ENCODE measurements around the gene ZNF143.
A peak's percentile ranks its signal among the peaks of the same experiment; 100 is the strongest.
"Not testable (repeated sequence)": the region's sequence is repeated elsewhere in the genome, so short reads cannot be mapped to it uniquely, and the experiment has no call there.

The ZNF143 gene

GRCh38 chr11:9460322-9461062 is at the start of gene ZNF143:
Gene ZNF143, plus strand, starts transcription at chr11:9461012. Its CDS starts 10,297 bp downstream, at chr11:9471309.
- peak; percentile 99 to 100 for DNase-seq (ENCODE audit: extremely low read depth in 1 of 2, low read depth in 1 of 2)

DNA sequence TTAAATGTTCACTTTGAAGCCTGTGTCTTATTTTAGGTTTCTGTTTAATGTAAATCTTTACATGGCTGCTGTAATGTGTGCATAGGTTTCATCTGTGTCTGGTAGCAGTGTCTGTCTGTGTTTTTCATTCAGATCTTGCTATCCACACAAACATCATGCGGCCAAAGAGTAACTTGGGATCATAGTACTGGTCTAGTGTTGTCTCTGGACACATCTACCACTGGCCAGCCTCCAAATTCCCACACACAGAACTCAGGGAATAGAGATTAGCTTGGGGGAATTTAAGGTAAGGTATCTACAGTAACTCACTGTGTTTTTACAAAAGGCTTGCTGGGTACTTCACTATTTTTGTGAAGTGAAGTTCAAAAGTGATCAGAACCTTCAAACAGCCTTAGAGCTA is 32.1 kb upstream of the ZNF143 start:
- DNase-seq (ENCODE audit: extremely low read depth in 1 of 2, low read depth in 1 of 2): no peak

- no peak for DNase-seq (ENCODE audit: extremely low read depth in 1 of 2, low read depth in 1 of 2)
Observed at GRCh38 chr11:9438611-9439010, 22.2 kb upstream of the ZNF143 start.

GRCh38 chr11:9446230-9446629 is 14.6 kb upstream of the ZNF143 start:
- no peak for DNase-seq (ENCODE audit: extremely low read depth in 1 of 2, low read depth in 1 of 2)

- no peak for DNase-seq (ENCODE audit: extremely low read depth in 1 of 2, low read depth in 1 of 2)
Observed at GRCh38 chr11:9448576-9449352, 12.0 kb upstream of the ZNF143 start.

- DNase-seq (ENCODE audit: extremely low read depth in 1 of 2, low read depth in 1 of 2): not testable (repeated sequence)
Observed at GRCh38 chr11:9452023-9452422, 8.8 kb upstream of the ZNF143 start.

GRCh38 chr11:9455722-9456121 is 5.1 kb upstream of the ZNF143 start:
- no peak for DNase-seq (ENCODE audit: extremely low read depth in 1 of 2, low read depth in 1 of 2)

GRCh38 chr11:9459667-9460321 is 1.0 kb upstream of the ZNF143 start:
- DNase-seq (ENCODE audit: extremely low read depth in 1 of 2, low read depth in 1 of 2): no peak

GRCh38 chr11:9461063-9461759 is 399 bp downstream of the ZNF143 start:
- DNase-seq (ENCODE audit: extremely low read depth in 1 of 2, low read depth in 1 of 2): peak; percentile 60 to 70

- no peak for DNase-seq (ENCODE audit: extremely low read depth in 1 of 2, low read depth in 1 of 2)
Observed at GRCh38 chr11:9461760-9462134, 935 bp downstream of the ZNF143 start.

DNA sequence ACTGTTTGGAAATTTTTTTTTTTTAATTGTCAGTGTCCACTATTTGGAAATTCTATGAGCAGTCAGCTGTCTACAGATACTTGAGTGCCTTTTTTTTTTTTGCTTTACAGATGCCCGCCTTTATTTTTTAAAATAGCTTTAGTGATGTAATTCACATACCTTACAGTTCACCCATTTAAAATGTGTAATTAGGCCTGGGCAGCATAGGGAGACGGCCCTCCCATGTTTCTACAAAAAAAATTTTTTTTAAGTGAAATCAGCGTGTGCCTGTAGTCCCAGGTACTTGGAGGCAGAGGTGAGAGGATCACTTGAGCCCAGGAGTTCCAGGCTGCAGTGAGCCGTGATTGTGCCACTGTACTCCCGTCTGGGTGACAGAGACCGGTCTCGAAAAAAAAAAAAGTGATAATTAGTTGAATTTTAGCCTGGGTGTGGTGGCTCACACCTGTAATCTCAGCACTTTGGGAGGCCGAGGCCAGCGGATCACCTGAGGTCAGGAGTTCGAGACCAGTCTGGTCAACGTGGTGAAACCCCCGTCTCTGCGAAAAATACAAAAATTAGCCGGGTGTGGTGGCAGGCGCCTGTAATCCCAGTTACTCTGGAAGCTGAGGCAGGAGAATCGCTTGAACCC is 1.5 kb downstream of the ZNF143 start:
- DNase-seq (ENCODE audit: extremely low read depth in 1 of 2, low read depth in 1 of 2): no peak

DNA sequence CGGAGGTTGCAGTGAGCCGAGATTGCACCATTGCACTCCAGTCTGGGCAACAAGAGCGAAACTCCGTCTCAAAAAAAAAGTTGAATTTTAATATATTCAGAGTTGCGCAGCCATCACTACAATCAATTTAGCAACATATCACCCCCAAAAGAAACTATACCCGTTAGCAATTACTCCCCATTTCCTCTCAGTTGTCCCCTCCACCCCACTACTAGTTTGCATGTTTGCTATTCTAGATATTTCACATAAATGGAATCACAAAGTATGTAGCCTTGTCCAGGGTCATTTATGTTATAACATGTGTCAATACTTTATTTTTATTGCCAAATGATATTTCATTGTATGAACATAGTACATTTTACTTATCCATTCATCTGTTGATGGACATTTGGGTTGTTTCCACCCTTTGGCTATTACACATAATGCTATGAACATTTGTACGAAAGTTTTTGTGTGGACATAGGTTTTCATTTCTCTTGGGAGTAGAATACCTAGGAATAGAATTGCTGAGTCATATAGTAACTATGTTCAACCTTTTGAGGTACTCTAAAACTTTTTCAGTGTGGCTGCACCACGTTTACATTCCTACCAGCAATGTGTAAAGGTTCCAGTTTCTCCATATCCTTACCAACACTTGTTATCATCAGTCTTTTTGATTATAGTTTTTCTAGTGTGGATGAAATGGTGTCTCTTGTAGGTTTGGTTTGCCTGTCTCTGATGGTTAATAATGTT is 2.2 kb downstream of the ZNF143 start:
- no peak for DNase-seq (ENCODE audit: extremely low read depth in 1 of 2, low read depth in 1 of 2)

DNA sequence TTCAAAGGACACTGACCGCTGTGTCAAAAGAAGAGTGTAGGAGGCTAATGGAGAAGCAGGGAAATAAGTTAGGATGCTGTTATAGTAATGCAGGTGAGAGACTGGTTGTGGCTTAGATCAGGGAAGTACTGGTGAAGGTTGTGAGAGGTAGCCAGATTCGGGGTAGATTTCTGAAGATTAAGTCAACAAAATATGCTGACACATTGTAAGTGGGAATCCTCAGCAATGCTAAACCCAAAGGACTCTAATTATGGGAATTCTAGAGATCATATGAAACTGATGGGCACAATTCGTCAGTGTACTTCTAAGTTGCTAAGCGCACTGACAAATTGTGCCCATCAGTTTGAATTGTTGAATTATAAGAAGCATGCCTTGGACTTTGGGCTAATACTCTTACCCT is 10.0 kb downstream of the ZNF143 start:
- DNase-seq (ENCODE audit: extremely low read depth in 1 of 2, low read depth in 1 of 2): no peak

DNA sequence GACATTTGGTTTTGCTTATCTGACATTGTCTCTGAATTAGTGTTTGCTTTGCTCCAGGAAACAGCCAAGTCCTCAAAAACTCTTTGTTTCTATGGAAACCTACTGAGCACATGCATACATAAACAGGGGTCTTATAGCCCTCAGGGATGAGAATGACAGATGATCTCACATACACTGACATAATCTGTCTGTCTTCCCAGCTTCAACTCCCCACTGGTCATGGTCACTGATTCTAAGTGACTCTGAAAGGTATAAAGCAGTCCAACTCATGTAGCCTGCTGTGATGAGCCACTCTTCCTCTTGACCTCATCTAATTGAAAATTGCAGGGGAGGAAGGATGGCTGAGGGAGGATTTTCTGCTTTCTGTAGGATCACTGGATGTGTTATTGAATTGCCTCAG is 12.6 kb downstream of the ZNF143 start:
- no peak for DNase-seq (ENCODE audit: extremely low read depth in 1 of 2, low read depth in 1 of 2)

DNA sequence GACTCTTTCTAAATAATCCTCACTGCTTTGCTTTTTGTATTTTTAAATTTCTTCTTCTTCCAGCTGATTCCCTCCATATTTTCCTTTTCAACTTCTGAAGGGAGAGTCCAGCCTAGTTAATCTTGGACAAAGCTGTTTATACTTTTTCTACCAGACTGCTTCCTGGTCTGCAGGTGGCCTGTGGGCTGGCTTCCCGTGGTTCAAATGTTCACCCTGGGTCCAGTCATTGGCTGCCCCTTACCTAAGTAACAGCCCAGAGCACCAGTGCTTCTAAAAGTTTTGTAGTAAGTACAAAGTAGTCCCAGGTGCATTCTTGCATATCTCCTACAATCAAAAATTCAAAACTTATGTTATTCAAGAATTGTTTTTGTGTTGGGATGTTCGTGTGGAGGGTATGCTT is 19.1 kb downstream of the ZNF143 start:
- no peak for DNase-seq (ENCODE audit: extremely low read depth in 1 of 2, low read depth in 1 of 2)

DNA sequence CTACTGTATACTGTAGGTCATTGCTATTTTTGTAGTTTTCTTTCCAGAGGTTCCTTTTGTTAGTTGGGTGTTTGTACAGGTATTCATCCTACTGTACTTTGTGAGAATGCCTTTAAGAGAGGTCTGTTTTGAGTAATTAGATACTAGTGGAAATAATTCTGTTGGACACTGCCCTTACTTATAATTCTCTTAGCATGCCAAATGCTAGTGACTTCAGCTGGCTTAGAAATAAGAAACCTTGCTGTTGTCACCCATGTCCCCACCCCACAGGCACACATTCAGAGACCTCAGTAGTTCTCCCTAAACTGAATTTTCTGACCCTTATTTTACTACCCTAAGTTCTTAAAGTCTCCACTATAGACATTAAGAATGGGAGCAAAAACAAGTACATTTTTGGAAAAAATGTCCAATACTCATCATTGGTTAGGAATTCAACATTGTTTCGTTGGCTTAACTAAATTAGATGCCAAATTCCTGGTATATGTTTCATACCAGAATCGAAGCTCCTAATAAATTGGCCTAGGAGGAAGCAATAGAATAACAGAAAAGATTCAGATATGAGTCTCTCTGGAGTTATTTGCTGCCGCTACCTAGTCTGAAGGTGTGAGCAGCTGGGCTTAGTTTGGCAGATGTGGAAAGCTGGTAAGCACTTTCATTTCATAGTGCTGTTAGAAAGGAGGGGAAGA is 28.4 kb downstream of the ZNF143 start:
- DNase-seq (ENCODE audit: extremely low read depth in 1 of 2, low read depth in 1 of 2): no peak

DNA sequence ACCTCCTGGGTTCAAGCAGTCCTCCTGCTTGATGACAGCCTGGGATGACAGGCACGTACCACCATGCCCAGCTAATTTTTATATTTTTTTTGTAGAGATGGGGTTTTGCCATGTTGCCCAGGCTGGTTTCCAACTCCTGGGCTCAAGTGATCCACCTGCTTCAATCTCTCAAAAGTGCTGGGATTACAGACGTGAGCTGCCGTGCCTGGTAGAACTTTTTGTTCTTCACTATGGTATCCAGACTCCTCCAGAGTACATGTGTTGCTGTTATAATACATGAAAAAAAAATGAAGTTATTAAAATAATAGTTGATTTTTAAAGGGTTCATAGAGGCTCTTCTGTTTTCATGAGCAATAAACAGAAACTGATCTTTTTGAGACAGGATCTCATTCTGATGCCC is 29.6 kb downstream of the ZNF143 start:
- DNase-seq (ENCODE audit: extremely low read depth in 1 of 2, low read depth in 1 of 2): no peak

GRCh38 chr11:9493492-9493891 is 32.7 kb downstream of the ZNF143 start:
- no peak for DNase-seq (ENCODE audit: extremely low read depth in 1 of 2, low read depth in 1 of 2)

GRCh38 chr11:9494316-9494715 is 33.5 kb downstream of the ZNF143 start:
- DNase-seq (ENCODE audit: extremely low read depth in 1 of 2, low read depth in 1 of 2): no peak
